Frontal cortex (tissue), 4 donors: ENCODE data around the gene LIF. TPM values are rescaled to one million over a fixed set of nuclear protein-coding genes. Genes with fewer than 3 reads are reported as not detected.

ENCODE experiments used
- DNase-seq, 2 donors: peaks; one replicate each; pipeline ENCODE4 v3.0.0; 2012; ENCODE audit warnings: low spot score in 2 of 2
- FAIRE-seq: peaks from 2 replicates; lab custom pipeline; 2012; peaks lifted over from hg19 to GRCh38; lab: Jason Lieb, UNC
- total RNA-seq: library from RNA; depleted of rRNA; stranded (reverse); fragments of >200 nt; gene quantifications from one replicate; pipeline ENCODE4 v1.2.3, GENCODE V29; 2014
- donor health status: control.
- donor health status: control.
- donor health status: control.

The LIF gene
- not detected for total RNA-seq

GRCh38 chr22:30245985-30246813 lies at the start of gene LIF:
Gene LIF, minus strand, starts transcription at chr22:30246759. Its CDS starts 64 bp downstream, at chr22:30246695.
- DNase-seq (peak; percentile 62 to 83), FAIRE-seq (no peak)

GRCh38 chr22:30296324-30296723 lies 49.8 kb upstream of the LIF start:
- no peak for DNase-seq
- FAIRE-seq = no peak

GRCh38 chr22:30295576-30295975 lies 49.0 kb upstream of the LIF start:
- FAIRE-seq (no peak), DNase-seq (no peak)

GRCh38 chr22:30294830-30295229 lies 48.3 kb upstream of the LIF start:
- DNase-seq = no peak
- FAIRE-seq = no peak

- DNase-seq (no peak), FAIRE-seq (no peak)
Observed at GRCh38 chr22:30294066-30294465, 47.5 kb upstream of the LIF start.

DNA sequence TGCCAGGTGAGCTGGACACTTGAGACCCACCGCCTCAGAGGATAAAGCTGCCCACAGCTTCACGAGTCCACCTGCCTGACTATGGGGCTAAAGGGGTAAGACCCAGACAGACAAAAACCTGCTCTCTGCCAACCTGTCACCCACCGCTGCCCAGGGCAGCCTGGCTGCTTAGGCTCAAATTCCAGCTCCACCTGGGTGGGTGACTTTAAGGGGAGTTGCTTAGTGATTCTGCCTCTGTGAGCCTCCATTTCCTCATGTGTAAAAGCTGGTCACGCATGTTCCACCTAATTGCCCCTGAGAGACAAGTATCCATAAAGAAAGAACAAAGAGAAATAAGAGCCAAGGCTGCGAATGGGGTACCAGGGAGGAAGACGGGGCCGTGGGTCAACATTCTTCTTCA lies 46.5 kb upstream of the LIF start:
- no peak for DNase-seq
- no peak for FAIRE-seq

DNA sequence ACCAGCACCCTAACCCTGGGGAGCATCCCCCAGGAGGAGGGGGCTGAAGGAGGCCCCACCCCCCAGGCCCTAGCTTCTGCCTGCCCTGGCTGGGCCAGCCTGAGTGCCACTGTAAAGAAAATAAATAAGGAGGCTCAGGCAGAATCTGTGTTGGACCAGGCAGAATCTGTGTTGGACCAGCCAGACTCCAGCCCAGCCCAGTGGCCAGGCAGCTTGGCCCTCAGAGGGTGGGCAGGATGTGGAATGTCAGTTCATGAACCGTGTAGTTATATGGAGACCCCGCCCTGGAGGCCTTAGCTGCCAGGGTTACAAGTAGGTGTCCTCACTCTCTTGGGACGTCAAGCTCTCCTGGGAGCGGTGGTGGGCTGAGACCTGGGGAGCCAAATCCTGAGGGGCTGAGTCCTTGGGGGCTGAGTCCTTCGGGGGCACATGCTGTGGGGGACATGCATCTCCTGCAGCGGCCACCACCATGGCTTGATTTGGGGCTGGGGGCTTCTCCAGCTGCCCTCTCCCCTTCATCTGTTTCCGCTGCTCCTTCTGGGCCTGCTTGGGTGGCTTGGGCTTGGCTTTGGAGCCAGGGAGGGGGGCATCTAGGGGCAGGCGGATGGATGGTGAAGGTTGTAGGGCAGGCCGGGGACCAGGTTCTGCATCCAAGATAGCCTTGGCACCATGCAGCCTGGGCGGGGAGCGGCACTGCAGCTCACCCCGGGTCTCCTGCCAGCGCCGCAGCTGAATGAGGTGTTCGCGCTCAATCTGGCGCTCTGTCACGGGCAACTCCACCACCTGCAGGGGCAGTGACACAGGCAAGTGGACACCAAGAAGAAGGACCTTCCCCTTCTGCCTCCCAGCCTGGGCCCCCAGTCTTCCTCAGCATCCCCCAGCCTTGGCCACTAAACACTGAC lies 45.8 kb upstream of the LIF start:
- FAIRE-seq = no peak

DNA sequence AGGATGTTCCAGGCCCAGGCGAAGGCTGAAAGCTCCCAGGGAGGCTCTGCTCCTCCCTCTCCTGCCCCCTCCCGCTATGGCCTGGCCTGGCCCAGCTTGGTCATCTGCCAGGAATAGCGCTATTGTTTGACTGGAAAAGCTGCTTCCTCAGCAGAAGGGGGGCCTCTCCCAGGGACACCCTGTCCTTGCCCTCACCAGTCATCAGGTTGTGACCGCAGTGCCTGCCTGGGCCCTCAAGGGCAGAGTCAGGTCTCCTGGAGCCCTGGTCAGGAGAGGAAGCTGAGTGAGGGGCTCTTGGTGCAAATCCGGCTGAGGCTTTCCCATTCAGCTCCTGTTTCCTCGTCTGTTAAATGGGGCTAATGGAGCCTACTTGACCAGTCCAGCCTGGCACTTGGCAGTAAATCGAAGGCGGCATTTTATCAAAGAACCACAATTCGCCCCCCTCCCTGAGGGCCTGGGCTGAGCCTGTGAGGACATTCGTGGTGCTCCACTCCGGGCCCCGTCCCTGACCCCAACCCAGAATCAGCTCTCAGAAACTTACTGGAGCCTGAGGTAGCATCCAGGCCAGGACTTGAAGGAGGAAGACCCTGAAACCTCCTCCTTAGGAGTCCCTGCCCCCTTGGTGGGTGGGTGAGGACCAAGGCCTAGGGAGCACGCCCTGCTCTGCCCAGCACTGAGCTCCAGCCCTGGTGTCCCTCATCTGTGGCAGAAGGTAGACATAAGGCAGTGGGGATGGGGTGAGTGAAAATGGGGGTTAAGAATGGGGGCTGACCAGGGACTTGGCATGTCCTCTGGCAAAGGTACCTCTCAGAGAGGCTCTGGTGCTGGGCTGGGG lies 44.7 kb upstream of the LIF start:
- DNase-seq (peak; percentile 69 to 83), FAIRE-seq (no peak)

More for the DNA sequence above, 45.8 kb upstream of the LIF start:
- no peak for DNase-seq

DNA sequence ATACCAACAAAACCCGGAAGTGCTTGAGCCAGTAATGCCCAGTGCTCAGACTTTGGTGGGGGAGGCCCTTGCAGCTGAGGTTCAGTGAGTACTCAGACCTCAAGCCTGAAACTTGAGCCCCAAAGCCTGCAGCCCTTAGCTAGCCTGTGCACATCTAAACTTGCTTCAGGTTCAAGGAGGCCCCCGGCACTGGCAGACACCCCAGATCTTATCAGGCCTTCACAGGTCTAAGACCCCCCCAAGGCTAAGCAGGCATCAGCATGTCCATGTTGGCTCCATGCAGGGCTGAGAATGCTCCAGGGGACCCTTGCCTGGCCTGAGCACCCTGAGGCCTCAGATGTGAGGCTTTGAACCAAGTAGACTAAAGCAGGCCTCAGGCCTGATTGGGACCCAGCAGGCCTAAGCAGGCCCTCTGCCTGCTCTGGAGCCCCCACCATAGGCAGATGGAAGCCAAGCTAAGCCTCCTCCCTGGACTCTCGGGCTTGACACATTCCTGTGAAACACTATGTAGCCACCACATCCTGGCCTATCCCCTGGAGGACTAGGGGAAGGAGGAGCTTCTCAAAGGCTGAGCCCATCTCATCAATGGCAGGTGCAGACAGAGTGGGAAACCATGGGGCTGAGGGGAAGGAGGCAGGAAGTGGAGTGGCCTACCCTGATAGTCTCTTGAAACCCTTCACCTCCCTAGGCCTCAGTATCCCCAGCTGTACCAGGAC lies 43.9 kb upstream of the LIF start:
- DNase-seq (peak in 1 of 2 donors; percentile 33), FAIRE-seq (no peak)

DNA sequence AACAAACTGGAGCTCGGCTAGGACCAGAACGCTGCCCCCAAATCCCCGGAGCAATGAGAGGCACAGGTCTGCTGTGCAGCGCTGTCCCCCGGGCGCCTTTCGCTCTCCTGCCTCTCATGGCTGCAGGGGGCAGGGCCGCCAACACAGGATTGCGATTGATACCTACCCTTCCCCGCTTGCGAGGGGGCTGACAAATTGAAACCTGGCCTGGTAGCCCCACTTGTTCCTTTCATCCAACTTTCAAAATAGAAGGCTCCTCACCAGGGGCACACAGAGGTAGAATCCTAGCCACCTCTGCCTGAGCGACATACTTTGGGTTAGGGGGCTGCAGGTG lies 43.4 kb upstream of the LIF start:
- no peak for FAIRE-seq
- DNase-seq = no peak

GRCh38 chr22:30289141-30289979 lies 42.8 kb upstream of the LIF start, which contains the start of gene CASTOR1:
Gene CASTOR1, minus strand, starts transcription at chr22:30289505. Its CDS starts 8 bp downstream, at chr22:30289497.
- DNase-seq (peak; percentile 97 to 99), FAIRE-seq (no peak)

- no peak for FAIRE-seq
- no peak for DNase-seq
Observed at GRCh38 chr22:30288419-30289140, 42.0 kb upstream of the LIF start.

GRCh38 chr22:30287648-30288418 lies 41.3 kb upstream of the LIF start:
- FAIRE-seq (no peak), DNase-seq (peak; percentile 77 to 79)

GRCh38 chr22:30286813-30287647 lies 40.5 kb upstream of the LIF start:
- FAIRE-seq = no peak
- no peak for DNase-seq

- no peak for FAIRE-seq
- no peak for DNase-seq
Observed at GRCh38 chr22:30286331-30286730, 39.8 kb upstream of the LIF start.

DNA sequence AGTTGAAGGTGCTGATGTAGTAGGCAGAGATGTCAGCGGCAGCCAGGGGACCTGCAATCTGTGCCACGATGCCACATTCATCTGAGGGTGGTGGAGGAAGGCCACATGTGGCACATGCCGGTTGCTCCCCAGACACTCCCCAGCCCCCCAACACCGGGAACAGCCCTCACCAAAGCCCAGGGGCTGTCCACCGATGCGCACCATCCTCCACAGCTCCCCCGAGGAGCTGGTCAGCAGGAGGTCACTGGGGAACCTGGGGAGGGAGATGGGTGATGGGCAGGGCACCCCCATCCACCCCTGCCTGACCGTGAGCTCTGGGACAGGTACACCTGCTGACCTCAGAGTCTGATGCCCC lies 39.3 kb upstream of the LIF start:
- FAIRE-seq = no peak
- DNase-seq = no peak
